ENCODE data around the gene USHBP1. TPM values are rescaled to one million over a fixed set of nuclear protein-coding genes. Genes with fewer than 3 reads are reported as not detected.

The USHBP1 gene
- total RNA-seq, 1 donor from 2014 or later = not detected

DNA sequence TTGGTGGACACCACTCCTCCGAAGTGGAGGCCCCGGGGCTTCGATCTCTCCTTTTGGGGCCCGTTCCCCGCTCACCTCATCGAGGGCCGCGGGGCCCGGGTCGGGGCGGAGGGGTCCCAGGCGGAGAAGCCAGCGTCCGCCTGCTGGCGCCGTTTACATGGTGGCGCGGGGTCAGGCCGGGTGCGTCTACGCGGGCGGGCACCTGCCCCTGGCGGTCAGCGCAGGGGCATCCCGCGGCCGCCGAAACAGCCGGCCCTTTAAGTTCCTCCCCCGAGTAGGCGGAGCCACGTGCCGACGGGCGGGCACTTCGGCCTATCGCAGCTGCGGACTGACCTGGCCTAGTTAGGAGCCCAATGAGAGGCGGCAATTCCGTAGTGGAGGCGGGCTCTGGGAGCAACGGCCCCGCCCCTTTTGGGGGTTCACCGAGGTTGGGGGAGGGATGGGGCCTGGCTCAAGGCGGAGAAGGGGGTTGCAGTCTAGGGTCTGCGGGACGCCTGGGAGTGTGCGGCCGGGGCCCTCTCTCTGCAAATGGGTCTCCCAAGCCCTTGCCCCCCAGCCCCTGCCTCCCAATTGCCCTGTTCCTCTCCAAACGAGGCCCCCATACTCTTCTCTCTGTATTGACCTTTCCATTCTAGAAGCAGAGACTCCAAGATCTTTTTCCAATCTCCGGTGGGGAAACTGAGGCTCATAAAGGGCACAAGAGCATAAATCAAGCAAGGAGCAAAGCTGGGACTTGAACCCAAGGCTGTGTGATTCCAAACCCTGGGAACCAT, 38.8 kb upstream of the USHBP1 start, which contains the start of gene ABHD8:
Gene ABHD8, minus strand, starts transcription at position 259 of the 773 bp plus-strand sequence. CDS start 1,809 bp downstream, outside the sequence.
- H3K9me3 Mint-ChIP-seq (ENCODE audit: unreplicated experiment) = peaks cover 23% of the 10 kb centered on the region
- peaks cover 26% of the 10 kb centered on the region for H3K4me1 Mint-ChIP-seq (ENCODE audit: low read depth, unreplicated experiment)
- H3K27me3 Mint-ChIP-seq (ENCODE audit: unreplicated experiment) = peaks cover 14% of the 10 kb centered on the region
- DNase-seq = peak; percentile 98
- TF ChIP-seq, protein P1, sequence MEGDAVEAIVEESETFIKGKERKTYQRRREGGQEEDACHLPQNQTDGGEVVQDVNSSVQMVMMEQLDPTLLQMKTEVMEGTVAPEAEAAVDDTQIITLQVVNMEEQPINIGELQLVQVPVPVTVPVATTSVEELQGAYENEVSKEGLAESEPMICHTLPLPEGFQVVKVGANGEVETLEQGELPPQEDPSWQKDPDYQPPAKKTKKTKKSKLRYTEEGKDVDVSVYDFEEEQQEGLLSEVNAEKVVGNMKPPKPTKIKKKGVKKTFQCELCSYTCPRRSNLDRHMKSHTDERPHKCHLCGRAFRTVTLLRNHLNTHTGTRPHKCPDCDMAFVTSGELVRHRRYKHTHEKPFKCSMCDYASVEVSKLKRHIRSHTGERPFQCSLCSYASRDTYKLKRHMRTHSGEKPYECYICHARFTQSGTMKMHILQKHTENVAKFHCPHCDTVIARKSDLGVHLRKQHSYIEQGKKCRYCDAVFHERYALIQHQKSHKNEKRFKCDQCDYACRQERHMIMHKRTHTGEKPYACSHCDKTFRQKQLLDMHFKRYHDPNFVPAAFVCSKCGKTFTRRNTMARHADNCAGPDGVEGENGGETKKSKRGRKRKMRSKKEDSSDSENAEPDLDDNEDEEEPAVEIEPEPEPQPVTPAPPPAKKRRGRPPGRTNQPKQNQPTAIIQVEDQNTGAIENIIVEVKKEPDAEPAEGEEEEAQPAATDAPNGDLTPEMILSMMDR (IDR thresholded peaks at IDR 0.05; ENCODE audit: partially characterized antibody, unreplicated experiment) = peak; percentile 83
- no peaks in the 10 kb centered on the region for H3K36me3 Mint-ChIP-seq (ENCODE audit: unreplicated experiment)
- H3K27ac Mint-ChIP-seq (ENCODE audit: unreplicated experiment) = peak within 1 kb of the TSS; percentile 93
- peak within 1 kb of the TSS; percentile 73 for H3K4me3 Mint-ChIP-seq (ENCODE audit: unreplicated experiment)

DNA sequence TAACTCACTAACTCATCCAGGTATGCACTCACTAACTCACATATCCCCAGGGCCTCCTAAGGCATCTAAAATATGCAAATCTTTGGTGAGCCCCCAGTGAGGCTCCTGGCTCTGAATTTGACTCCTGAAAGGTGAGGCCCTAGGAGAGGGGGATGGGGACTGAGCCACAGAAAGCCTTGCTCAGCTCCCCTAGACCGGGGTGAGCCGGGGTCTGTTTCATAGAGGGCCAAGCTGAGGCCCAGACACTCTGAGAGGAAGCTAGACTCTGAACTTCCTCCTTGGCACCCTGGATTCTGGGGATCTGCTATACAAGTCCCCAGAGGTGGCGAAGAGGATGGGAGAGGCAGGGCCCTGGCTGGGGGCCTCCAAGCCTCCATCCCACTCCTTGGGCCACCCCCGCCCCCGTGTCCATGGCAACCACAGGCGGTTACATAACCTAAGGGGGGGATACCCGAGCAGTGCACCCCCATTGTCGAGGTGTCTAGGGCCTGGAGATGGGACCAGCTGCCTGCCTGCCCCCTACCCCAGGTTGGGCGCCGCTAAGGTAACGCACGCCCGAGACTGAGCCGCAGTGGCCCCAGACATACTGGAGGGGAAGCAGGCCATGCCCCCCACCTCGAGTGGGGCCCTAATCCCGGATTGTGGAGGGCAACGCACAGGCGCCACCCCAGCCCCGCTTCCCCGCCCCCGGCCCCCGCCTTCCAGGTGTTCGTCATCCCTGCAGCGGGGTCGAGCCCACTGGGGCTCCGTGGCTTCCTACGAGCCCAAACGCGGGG, 38.0 kb upstream of the USHBP1 start:
- H3K4me3 Mint-ChIP-seq (ENCODE audit: unreplicated experiment) = peak overlapping the region; percentile 73
- DNase-seq = no peak
- TF ChIP-seq, protein P1 (IDR thresholded peaks at IDR 0.05; ENCODE audit: partially characterized antibody, unreplicated experiment) = no peak
- peak overlapping the region; percentile 70 for H3K27ac Mint-ChIP-seq (ENCODE audit: unreplicated experiment)
- H3K36me3 Mint-ChIP-seq (ENCODE audit: unreplicated experiment) = no peaks in the 10 kb centered on the region
- peaks cover 22% of the 10 kb centered on the region for H3K4me1 Mint-ChIP-seq (ENCODE audit: low read depth, unreplicated experiment)
- peaks cover 13% of the 10 kb centered on the region for H3K27me3 Mint-ChIP-seq (ENCODE audit: unreplicated experiment)
- H3K9me3 Mint-ChIP-seq (ENCODE audit: unreplicated experiment) = peaks cover 23% of the 10 kb centered on the region

DNA sequence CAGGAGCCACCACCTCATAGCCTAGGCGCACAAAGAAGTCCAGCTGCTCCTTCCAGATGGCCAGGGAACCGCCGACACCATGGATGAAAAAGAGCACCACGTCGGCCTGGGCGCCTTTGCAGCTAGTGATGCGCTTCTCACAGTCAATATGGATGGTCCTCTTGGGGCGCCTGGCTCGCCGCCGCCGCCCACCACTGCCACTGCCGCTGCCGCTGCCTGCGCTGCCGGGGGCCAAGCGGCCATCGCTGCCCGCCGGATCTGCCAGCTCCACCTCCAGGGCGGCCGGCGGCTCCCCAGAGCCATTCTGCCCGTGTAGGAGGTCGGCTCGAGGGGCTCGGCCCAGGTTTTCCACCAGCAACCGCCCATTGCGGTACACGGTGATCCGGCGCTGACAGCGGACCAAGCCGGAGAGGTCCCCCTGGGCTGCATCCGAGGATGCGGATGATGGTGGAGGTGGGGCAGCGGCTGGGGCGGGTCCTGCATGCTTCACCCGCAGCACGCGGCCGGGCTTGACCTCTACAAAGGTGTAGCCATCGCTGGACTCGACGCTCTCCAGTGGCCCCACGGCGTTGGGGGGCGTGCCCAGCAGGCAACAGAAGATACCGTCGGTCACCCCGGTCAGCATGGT, 36.6 kb upstream of the USHBP1 start:
- DNase-seq = no peak
- Mint-ChIP-seq H3K27me3 (ENCODE audit: unreplicated experiment) (peaks cover 9% of the 10 kb centered on the region), H3K9me3 (ENCODE audit: unreplicated experiment) (peaks cover 17% of the 10 kb centered on the region), H3K27ac (ENCODE audit: unreplicated experiment) (no peak overlapping the region), H3K4me1 (ENCODE audit: low read depth, unreplicated experiment) (peaks cover 20% of the 10 kb centered on the region), H3K4me3 (ENCODE audit: unreplicated experiment) (no peak overlapping the region), H3K36me3 (ENCODE audit: unreplicated experiment) (no peaks in the 10 kb centered on the region)
- TF ChIP-seq, protein P1 (IDR thresholded peaks at IDR 0.05; ENCODE audit: partially characterized antibody, unreplicated experiment) = no peak

DNA sequence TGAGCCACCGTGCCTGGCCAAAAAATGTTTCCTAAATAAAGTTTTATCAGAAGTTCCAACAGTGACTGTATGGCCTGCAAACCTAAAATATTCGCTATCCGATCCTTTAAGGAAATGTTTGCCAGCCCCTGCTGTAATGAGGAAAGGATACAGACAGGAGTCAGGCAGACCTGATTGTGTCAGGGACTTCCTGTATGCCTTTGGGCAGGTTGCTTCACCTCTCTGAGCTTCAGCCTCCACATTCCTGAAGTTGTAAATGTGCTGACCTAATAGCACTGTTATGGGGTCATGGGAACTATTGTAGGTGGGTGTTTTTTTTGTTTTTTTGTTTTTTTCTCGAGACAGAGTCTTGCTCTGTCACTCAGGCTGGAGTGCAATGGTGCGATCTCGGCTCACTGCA, 32.4 kb upstream of the USHBP1 start:
- DNase-seq = no peak
- TF ChIP-seq, protein P1 (IDR thresholded peaks at IDR 0.05; ENCODE audit: partially characterized antibody, unreplicated experiment) = no peak
- H3K36me3 Mint-ChIP-seq (ENCODE audit: unreplicated experiment) = no peaks in the 10 kb centered on the region
- H3K27me3 Mint-ChIP-seq (ENCODE audit: unreplicated experiment) = no peaks in the 10 kb centered on the region
- H3K4me1 Mint-ChIP-seq (ENCODE audit: low read depth, unreplicated experiment) = peaks cover 1% of the 10 kb centered on the region
- no peak overlapping the region for H3K4me3 Mint-ChIP-seq (ENCODE audit: unreplicated experiment)
- H3K27ac Mint-ChIP-seq (ENCODE audit: unreplicated experiment) = no peak overlapping the region
- no peaks in the 10 kb centered on the region for H3K9me3 Mint-ChIP-seq (ENCODE audit: unreplicated experiment)

Measured in glutamatergic neuron (in vitro differentiated cells).